NCI-H69 (cell line): Measurements from ENCODE around the gene ST7.

ENCODE experiments used
- DNase-seq: peaks from one replicate; lab custom pipeline; 2025; lab: John Stamatoyannopoulos, UW

Gene ST7

DNA sequence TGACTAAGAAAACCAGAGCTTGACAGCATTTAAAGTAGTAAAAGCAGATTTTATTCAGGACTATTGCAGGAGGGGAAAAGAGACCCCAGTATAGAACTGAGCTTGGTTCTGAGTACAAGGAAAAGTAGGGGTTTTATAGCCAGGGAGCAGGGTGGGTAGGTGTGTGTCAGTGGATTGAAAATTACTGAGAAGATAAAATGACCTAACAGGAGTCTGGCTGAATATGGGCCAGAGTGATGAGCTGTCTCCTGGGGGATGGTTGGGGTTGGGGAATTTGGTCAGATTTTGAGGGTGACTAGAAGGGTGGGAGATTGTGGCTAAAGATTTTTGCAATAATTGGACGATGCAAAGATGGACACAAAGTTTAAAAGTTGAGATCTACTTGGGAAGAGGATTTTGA lies 114.0 kb downstream of the ST7 start:
- no peak for DNase-seq

DNA sequence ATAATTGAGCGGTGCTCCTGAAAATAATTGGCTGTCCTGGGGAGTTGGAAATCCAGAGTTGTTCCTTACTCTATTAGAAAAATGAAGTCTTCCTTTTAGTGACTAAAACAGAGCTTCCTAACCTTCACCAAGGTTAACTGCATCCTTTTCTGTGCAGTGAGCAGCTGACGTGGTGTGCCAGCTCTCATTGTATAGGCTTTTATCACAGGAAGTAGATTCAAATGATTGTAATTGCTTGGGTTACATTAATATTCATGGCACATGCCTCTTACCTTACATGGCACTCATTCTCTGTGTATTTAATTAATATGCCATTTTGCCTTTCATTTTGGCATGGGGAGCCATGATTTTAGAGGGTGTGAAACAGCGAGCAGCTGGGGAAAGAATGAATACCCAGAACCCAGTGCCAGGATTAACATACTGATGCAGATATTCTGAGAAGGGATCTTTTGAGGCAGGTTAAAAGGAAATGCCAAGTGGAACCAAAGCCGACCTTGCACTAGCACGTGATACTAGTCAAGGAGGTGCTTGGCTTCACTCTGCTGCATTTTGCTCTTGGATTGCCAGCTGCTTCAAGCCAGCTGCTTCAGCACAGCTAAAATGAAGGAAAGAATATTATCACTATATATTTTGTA lies 115.3 kb downstream of the ST7 start:
- DNase-seq, result peak; percentile 89

DNA sequence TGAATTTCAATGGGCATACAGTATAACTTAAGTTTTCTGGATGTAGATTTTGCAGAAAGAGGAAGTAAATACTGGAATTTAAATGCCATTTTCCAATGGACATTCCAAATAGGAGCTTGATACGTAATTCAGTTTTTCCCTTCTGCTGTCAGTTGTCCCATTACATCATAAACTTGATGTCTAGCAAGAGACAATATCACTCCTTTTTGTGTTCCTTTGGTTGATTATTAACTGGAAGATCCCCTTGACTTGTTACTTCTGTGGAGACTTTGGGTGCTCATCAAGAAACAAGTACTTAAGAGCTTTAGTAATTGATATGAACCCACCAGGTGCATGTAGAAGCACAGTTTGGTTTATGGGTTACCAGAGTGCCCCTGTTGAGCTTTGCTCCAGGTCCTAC lies 116.1 kb downstream of the ST7 start:
- peak; percentile 42 for DNase-seq

DNA sequence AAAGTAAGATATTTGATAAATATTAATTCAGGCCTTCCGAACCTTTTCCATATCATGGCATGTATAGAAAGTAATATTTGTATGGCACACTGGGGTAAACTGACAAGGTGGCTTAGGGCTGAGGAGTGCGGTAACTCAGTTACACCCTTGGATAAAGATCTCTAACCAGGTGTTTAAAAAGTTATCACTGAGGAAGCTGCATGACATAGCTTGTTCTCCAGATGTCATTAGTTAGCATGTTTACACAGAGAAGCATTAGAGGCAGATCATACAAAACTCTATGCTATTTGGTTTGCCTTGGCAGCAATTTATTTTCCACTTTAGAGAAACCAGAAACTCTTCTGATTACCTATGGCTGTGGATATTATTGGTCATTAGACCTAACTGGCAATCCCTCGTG lies 118.2 kb downstream of the ST7 start:
- peak; percentile 86 for DNase-seq

DNA sequence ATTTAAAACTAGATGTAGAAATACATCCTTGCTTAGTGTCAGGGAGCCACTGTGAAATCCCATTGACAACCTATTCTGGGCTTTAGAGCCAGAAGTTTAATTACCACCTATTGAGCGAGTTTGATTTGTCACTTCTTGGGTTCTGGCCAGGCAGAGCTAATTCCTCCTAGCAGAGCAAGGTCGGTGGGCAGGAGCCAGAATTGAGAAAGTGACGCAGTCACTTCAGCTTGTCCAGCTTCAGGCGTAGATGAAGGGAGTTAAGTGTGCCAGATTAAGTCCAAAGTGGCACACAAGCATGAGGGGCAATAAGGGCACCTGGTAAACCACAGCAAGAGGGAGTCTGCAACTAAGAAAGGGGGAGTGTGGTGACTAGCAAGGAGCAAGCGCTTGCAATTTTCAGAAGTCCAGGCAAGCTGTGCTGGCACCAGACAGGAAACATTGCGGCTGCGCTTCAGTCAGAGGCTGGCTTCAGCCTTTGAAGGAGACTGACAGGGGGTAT lies 119.4 kb downstream of the ST7 start:
- peak; percentile 97 for DNase-seq

DNA sequence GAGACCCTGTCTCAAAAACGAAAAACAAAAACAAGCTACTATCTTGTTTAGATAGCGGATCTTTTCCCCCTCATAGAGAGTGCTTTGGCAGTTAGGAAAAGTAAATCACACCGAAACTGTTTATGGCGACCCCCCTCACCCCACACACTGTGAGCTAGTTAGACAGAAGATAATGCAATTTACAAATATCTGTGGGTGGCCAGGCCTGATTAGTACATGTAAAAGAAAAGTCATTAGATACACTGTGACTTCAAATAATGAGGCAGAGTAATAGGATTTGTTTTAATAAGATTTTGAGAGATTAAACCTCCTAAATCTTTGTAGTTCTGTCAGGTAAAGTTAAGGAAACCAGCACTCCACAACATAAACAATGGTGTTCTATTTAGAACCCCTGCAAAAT lies 121.1 kb downstream of the ST7 start:
- DNase-seq, result no peak

DNA sequence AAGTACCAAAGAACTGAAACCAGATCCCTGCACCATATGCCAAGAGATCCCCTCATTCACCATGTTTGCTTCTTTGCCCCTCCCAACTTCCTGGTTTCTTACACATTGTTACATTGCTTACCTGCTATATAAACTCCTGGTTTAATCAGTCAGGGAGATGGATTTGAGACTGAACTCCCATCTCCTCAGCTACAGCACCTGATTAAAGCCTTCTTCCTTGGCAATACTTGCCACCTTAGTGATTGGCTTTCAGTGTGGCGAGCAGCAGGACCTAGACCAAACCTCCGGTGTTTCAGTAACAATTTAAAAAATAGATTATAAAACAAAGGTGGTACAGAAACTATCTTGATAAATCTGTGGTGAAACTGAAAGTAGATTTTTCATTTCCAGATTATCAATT lies 122.6 kb downstream of the ST7 start:
- peak; percentile 60 for DNase-seq

DNA sequence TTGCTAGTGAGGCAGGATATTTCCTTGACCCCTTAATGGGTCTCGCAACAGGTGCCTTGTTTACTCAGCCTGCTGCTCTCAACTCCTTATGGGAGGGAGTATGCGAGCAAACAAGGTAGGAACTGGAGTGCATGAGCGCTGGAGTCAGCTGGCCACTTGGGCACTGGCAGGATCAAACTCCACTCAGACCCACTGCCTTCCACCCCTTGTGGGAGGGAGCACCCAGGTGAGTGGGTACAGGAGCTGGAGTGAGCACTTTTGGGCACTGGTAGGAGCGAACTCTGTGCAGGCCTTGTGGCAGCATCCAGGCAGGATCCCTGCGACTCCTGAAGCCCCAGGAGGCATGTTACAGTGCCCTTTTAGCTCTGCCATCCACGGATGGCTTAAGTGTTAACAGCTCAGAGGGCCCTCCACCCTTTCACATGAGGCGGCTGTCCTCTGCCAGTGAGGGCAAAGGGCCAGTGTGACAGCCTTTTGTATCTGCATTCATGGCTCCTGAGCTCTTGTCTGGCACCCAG lies 123.2 kb downstream of the ST7 start:
- peak; percentile 15 for DNase-seq

DNA sequence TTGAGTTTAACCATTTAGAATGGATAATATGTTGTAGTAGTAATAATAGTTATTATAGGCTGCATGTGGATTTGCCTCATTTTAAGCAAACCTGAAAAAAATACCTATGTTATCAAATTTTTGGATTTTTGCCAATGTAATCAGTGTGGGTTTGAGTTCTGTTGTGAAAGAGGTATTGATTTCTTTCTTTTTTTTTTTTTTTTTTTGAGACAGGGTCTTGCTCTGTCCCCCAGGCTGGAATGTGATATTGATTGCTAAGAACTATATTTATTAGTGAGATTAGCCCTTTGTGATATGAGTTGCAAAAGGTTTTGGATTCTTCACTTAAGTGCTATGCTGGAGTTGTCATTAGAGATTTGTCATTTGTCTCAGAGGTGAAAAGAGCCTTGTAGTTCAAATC lies 124.4 kb downstream of the ST7 start:
- DNase-seq, result peak; percentile 69

DNA sequence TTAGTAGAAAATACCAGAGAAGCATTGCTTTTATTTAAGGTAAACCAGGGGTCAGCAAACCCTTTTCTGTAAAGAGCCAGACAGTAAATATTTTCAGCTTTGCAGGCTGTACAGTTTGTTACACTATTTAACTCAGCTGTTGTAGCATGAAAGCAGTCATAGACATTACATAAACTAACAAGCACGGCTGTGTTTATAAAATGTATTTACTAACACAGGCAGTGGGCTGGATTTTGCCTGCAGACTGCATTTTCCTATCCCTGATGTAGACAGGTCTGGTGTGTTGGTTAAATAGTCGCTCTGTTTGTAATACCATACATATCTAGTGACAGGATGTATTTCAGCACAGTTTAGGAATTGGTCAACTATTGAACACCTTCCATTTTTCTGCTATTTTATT lies 129.3 kb downstream of the ST7 start:
- DNase-seq, result no peak

DNA sequence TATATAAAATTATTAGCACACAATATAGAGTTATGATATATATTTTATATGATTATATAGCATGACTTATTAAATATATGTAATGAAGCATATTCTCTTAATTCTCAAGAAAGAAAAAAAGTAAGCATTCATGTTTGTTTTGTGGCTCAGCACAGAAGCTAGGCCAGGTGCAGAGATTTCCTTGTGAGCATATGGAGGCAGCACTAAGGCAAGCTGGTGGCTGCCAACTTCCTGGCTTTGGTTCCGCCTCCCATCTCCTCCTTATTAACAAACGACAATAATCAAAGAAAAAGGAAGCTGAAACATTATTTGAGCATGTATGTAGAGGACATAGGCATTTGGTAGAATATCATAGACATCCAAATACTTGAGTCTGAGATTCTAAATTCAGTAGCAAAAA lies 130.3 kb downstream of the ST7 start:
- DNase-seq, result peak; percentile 76

DNA sequence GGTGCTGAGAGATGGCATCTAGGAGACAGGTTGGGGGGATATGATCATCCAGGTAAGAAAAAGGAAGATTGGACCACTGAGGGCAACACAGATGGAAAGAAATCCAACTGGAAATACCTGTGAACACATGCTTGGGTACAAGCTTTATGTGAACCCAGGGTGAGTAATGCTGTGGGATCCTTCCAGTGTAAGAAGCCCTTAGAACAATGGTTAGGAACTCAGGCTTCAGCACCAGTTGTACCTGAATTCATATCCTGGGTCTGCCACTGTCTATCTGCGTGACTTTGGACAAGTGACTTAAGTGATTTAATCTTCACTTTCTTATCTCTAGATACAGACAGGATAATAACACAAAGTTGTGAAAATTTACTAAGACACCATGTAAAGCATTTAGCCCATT lies 131.0 kb downstream of the ST7 start:
- DNase-seq, result peak; percentile 53

DNA sequence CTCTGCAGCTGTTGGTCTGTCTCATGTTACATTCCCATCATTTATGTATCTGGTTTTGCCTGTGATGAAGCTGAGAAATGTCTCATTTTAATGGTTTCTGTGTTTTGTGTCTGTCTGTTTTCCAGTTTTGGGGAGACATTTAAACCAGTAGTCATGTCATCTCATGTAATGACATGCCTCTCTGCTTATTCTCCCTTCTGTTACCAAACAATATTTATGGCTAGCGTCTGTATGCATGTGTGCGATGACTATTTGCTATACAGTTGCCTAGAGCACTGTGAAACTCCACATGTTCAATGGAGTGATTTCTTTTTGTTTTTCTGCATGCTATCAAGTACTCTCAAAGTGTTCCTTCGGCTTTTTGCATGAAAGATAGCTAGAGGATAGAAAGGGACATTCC lies 132.0 kb downstream of the ST7 start:
- DNase-seq, result peak; percentile 56

DNA sequence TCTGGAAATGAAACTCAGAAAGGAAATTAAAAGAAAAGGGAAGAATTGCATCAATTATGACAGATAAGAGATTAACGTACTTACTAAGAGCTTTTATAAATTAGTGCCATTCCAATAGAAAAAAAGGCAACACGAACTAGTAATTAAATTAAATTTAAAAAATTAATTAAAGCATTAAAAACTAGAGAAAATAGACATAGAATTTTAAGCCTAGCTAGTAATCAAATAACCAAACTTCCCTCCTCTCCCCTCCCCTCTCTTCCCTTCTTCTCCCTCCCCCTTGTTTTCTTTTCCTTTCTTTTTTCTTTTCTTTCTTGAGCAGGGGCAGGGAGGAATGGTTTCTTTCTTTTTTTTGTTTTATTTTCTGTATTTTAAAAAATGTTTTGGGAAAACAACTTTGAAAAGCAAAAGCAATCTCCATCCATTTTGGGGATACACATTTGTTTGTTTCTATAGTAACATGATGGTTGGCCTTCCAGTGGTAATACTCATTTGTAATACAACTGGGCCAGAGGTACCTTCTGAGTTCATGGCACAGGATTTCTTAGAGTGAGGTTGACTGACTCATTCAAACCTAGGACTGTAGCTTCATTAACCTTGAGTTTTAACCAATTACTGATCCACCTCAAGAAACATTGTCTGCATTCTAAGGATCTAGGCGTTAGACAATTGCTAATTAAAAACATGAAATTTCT lies 132.6 kb downstream of the ST7 start:
- no peak for DNase-seq

DNA sequence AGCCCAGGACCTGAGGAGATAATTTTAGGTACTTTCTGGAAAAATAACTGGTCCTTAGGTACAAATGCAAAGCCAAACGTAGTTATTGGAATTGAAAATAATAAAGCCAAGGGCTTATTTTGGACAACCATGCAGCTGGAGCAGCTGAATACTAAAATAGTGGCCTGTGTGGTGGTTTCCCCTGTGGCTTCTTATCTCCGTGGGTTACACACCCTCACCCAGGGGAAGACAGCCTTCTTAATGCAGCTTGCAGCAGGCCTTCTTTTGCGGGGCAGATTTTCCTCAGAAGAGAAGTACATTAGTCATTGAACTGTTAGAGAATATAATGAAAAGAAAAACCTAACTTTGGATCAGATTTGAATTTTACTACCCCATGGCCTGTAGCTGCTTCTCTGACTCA lies 133.5 kb downstream of the ST7 start:
- no peak for DNase-seq

DNA sequence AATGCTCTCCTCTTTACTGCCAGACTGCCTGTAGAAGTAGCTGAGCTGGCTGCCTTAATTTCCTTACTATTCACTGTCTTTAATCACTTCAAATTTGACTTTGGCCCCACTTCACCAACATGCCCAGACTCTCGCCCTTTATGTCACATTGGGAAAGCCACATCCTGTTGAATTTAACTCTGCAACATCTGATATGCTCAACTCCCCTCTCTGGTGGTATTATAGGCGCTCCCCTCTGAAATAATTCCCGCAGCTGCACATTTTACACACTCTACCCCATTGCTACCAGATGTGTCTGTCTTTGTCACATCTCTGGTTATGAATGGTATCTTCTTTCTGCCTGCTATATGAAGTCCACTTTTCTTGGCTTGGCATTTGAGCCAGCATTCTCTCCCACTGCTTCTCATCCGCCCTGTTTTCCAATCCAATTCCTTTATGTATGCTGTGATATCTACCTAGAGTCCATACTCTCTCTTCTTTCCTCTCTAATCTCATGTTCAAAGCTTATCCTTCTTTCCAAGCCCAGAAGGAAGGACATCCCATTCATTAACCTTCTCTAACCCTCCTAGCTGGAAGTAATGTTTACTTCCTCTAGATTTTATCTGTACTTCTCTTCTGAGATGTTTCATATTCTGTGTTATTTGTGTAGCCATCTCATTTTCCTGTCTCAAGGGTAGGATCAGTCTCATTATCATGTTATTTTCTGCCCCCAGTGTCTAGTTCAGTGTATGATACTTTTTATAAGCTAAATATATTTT lies 134.5 kb downstream of the ST7 start:
- DNase-seq, result no peak

DNA sequence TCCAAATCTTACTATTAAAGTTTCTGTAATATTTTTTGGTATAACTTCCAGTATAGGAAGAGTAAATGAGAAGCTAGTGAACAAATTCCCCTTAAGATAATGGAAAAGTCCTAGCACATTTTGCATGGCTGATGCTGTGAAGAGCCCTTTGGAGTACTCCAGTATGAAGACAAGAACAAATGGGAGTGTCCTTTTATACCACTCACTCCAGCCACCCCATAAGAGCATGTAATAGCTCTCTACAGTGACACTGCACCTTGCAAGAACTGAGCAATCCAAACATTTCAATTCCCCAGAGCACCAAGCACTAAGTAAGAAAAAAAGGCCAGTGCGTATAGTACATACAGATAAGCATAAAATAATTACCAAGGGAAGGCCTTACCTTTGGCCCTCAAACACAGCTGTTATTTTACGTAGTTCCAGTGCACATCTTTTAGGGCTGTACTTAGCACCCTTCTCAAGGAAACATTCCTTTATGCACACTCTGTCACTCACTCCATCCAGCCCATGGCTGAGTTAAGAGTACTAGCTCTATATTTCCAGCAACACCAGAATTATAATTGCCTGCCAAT lies 135.4 kb downstream of the ST7 start:
- peak; percentile 52 for DNase-seq

DNA sequence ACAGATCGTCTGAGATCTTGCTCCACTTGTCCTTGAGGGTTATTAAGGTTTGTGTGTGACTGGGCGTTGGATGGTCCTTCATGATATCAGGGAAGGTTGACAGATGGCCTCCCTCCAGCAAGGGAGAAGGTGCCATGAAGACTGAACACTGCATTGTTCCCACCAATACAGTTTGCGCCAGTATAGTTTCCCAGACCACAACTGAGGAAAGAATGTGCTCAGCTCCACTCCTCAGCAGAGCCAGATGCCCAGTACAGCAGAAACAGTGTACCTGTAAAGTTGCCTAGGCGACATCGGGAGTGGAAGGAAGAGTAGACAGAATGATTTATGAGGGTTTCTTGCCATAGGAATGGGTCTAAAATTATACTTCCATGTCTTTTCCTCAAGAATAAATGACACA lies 137.5 kb downstream of the ST7 start:
- peak; percentile 75 for DNase-seq

DNA sequence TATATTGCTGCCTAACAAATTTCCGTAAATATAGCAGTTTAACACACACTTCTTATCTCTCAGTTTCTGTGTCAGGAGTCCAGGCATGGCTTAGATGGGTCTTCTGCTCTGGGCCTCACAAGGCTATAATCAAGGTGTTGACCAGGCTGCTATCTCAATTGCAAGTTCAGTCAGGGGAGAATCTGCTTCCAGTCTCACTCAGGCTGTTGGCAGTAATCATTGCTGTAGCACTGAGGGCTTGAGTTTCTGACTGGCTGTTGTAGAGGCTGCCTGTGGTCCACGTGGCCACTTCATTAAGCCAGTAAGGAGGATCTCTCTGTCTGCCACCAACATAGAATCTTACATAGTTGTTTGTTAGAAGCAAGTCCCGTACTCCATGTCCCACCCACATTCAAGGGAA lies 138.4 kb downstream of the ST7 start:
- DNase-seq, result peak; percentile 23

DNA sequence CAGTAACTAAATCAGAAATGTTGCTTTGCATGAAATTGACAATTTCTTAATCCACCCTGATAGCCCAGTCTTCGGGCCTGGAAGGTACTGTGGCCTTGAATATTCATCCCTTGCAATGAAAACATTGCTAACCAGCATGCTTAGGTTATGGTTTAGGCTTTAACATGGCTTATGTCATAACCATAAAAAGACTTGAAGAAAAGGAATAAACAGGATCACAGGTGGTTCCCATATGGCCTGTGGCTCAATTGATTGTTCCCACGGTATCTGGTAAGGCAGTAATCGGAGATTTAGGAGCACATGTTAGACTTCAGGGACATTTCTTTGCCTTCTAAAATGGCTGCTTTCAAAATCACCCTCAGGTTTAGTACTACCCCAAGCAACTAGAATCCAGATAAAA lies 139.5 kb downstream of the ST7 start:
- DNase-seq, result peak; percentile 35

DNA sequence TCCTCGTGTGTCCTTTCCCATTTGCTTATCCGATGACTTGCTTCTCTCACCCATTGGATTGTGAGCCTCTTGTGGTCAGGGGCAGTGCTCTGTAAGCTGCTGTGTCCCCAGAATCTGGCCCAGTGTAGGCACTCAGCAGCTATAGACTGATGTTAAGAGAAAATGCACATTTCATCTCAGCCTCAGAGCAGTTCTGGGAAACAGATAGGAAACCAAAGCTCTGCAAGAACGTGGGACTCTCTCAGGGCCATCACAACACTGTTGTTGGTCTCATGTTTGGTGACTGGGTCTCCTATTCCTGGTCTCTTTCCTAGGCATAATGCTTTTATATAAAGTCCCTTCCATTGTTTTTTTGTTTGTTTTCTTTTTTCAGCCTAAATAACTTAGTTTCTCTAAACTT lies 141.2 kb downstream of the ST7 start:
- no peak for DNase-seq

DNA sequence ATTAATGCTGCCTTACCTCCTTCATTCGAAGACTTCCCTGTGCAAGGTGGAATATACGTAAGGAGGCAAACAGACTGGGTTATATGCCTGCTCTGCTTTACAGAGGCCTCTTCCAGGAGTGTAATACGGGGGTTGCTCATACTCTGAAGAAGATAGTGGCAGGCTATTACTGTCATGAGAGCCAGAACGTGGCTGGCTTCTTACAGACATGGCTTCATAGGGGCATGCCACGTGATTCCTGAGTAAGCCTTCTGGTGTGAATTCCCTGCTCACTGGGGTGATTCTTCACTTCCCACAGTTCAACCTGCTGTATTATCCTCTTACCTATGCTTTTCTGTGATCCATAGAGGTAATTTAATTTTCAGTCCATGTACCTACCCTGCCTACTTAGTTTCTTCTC lies 141.8 kb downstream of the ST7 start:
- DNase-seq, result no peak

DNA sequence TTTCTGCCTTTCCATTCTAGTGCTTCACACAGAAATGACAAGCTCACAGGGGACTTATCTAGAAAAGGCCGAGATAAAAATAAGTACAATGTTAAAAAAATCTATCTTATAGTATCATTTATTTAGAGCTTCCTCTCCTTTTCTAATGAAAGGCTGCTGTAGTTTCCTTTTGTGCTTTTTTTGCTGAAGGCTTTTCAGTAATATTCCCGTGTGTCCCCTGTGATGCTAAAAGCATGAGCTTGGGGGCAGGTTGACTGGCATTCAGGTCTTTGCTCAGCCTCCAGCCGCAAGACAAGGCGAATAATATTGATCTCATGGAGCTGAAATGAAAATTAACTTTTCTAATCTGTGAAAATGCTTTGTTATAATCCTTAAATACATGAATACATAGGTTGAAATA lies 143.0 kb downstream of the ST7 start:
- DNase-seq, result peak; percentile 7
